PC-9 (cell line): ENCODE data around the gene CDH1.

Experiments used
- EZH2 ChIP-seq: fragments of 200-600 bp; sonication (generic); IDR thresholded peaks from 2 replicates; pipeline ENCODE4 v1.8.0; 2017; ENCODE audit warnings: antibody characterized with exemption, low read depth
- TF ChIP-seq, protein P1 (sequence below): fragments of 200-600 bp; sonication (generic); conservative IDR thresholded peaks from 2 replicates; pipeline ENCODE4 v1.6.1; 2017; ENCODE audit warnings: mixed run types, antibody characterized with exemption, mild to moderate bottlenecking, moderate library complexity

DNA sequence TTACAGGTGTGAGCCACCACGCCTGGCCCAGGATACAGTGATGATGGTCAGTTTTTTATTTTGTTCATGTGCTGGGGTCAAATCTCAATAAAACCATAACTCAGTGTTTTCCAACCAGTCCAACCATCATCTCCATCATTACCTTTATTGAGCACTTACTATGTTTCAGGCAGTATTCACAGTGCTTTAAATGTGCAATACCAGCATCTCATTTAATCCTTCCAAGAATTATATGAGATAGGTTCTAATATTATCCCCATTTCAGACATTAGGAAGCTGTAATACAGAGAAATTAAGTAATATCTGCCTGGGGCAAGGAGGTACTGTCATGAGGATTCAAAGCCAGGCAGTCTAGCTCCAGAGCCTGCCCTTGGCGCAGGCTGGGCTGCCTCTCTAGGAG lies 69.3 kb downstream of the CDH1 start:
- TF ChIP-seq, protein P1, sequence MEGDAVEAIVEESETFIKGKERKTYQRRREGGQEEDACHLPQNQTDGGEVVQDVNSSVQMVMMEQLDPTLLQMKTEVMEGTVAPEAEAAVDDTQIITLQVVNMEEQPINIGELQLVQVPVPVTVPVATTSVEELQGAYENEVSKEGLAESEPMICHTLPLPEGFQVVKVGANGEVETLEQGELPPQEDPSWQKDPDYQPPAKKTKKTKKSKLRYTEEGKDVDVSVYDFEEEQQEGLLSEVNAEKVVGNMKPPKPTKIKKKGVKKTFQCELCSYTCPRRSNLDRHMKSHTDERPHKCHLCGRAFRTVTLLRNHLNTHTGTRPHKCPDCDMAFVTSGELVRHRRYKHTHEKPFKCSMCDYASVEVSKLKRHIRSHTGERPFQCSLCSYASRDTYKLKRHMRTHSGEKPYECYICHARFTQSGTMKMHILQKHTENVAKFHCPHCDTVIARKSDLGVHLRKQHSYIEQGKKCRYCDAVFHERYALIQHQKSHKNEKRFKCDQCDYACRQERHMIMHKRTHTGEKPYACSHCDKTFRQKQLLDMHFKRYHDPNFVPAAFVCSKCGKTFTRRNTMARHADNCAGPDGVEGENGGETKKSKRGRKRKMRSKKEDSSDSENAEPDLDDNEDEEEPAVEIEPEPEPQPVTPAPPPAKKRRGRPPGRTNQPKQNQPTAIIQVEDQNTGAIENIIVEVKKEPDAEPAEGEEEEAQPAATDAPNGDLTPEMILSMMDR, result no peak
- TF ChIP-seq EZH2, result no peak
